Mesodermal cell (in vitro differentiated cells): ENCODE data around the gene ARFGAP3.

ENCODE experiments used
- H3K27ac ChIP-seq: 2 replicates; pipeline ENCODE4 v1.7.0; 2013; ENCODE audit warnings: mild to moderate bottlenecking, low read depth, low read length, moderate library complexity; ENCODE audit not compliant: severe bottlenecking
- H3K36me3 ChIP-seq: 2 replicates; pipeline ENCODE4 v1.7.1; 2013; ENCODE audit warnings: mild to moderate bottlenecking, low read length, moderate library complexity; ENCODE audit not compliant: control insufficient read depth, insufficient read depth
- H3K4me1 ChIP-seq: one replicate; pipeline ENCODE4 v1.7.1; 2013; ENCODE audit warnings: mild to moderate bottlenecking, low read length; ENCODE audit not compliant: insufficient read depth, control insufficient read depth, poor library complexity, severe bottlenecking
- H3K4me3 ChIP-seq: 2 replicates; pipeline ENCODE4 v1.7.0; 2013; ENCODE audit warnings: low read length, control low read depth, mild to moderate bottlenecking; ENCODE audit not compliant: insufficient read depth, poor library complexity, severe bottlenecking; ENCODE audit errors: extremely low read depth
- H3K9me3 ChIP-seq: 2 replicates; pipeline ENCODE4 v1.7.1; 2013; ENCODE audit warnings: mild to moderate bottlenecking, low read length, moderate library complexity; ENCODE audit not compliant: control insufficient read depth
- WGBS, 2 experiments: methylation state at CpG; one replicate each; pipeline ENCODE4 v1.1.5; 2013; ENCODE audit warnings: missing lambda C conversion rate in 2 of 2; ENCODE audit not compliant: insufficient coverage in 2 of 2; 5-methylcytosine and 5-hydroxymethylcytosine counted together

The ARFGAP3 gene

GRCh38 chr22:42862045-42862734 is 5.1 kb upstream of the ARFGAP3 start:
- Histone ChIP-seq H3K36me3 (peaks cover under 1% of the 10 kb centered on the region), H3K27ac (no peak overlapping the region)
- WGBS, 2 experiments, result 92 to 99% methylated on average over 5 to 6 of the region's 7 CpGs

DNA sequence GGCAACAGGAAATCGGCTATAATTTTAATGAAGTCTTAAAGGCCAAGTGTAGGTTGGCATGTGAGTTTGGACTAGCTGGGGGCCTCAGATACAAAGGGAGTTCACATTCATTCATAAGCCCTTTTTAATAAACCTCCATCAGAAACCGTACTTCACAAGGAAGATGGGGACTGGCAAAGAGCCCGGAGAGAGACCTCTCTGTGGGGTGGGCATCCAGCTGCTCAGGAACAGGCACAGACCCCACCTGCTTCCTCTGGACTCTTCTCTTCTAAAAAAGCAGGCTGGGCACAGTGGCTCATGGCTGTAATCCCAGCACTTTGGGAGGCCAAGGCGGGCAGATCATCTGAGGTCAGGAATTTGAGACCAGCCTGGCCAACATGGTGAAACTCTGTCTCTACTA is 3.9 kb upstream of the ARFGAP3 start:
- H3K27ac ChIP-seq, result no peak overlapping the region
- H3K9me3 ChIP-seq, result no peaks in the 10 kb centered on the region
- H3K4me3 ChIP-seq, result no peak overlapping the region
- H3K4me1 ChIP-seq, result no peaks in the 10 kb centered on the region
- 87 to 95% methylated on average over 3 of the region's 4 CpGs for WGBS, 2 experiments
- no peaks in the 10 kb centered on the region for H3K36me3 ChIP-seq

More at GRCh38 chr22:42862045-42862734, 5.1 kb upstream of the ARFGAP3 start:
- Histone ChIP-seq H3K9me3 (no peaks in the 10 kb centered on the region), H3K4me1 (no peaks in the 10 kb centered on the region), H3K4me3 (no peak overlapping the region)

DNA sequence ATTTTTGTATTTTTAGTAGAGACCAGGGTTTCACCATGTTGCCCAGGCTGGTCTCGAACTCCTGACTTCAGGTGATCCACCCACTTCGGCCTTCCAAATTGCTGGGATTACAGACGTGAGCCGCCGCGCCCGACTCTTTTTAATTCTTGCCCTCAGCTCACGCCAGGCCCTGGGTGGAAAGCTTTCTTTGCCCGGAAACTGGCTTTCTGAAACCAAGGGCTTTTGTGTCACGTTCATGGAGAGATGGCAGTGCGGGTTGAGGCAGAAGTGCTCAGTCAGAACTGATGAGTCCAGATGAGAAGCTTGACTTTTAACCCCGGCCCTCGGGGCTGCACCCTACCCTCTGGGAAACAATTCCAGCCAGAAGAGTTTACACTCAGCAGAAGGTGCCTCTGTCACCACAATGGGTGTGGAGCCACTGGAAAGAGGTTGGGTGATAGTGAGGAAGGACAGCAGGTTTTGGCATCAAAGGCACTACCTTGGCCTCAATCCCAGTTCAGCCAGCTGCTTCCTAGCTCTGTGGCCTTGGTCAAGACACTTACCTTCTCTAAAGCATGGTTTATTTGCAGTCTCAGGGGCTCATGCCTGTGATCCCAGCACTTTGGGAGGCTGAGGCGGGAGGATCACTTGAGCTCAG is 890 bp upstream of the ARFGAP3 start:
- no peaks in the 10 kb centered on the region for H3K9me3 ChIP-seq
- H3K36me3 ChIP-seq, result peaks cover 6% of the 10 kb centered on the region
- H3K27ac ChIP-seq, result no peak overlapping the region
- 88 to 98% methylated on average over 14 of the region's 14 CpGs for WGBS, 2 experiments
- no peak overlapping the region for H3K4me3 ChIP-seq
- no peaks in the 10 kb centered on the region for H3K4me1 ChIP-seq

DNA sequence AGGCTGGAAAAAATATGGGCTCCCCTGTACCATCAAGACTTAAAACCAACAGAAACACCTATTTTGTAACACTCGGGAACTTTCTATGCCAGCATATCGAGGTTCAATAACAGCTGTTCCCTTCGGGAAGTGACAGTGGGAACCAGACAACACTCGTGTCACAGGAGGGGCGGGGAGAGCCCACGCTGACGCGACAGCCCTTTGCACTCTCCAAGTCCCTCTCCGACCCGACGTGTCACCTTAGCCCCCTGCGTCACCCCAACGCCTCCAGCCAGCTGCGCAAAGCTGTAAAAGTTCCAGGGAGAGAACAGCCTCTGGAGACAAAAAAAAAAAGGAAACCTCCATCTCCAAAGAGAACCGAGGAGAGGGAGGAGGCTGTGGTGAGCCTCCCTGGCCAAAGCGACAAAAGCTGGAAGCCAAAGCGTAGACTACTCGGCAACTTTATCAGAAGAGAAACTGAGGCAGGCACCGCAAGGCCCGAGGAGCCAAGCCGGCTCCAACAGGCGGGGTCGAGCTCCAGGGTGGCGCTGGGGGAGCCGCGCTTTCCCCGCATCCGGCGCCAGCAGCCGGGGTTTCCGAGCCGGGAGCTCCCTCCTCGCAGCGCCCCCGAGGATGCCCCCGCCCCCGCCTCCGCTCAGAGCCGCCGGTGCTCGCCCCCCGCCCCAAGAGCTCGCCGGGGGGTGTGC is 751 bp downstream of the ARFGAP3 start:
- H3K4me3 ChIP-seq, result peak overlapping the region; percentile 89
- H3K36me3 ChIP-seq, result peaks cover 6% of the 10 kb centered on the region
- no peaks in the 10 kb centered on the region for H3K4me1 ChIP-seq
- no peaks in the 10 kb centered on the region for H3K9me3 ChIP-seq
- H3K27ac ChIP-seq, result peak overlapping the region; percentile 95
- 1 to 3% methylated on average over 28 to 31 of the region's 44 CpGs for WGBS, 2 experiments

DNA sequence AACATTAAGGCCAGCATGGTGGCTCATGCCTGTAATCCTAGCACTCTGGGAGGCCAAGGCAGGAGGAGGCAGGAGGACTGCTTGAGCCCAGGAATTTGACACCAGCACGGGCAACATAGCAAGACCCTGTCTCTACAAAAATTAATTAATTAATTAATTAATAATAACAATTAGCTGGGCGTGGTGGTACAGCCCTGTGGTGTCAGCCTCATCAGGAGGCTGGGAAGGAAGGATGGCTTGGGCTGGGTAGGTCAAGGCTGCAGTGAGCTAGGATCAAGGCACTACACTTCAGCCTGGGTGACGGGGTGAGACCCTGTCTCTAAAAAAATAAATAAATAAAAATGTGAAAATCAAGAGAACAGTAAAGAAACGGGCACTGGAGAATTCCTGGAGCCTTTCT is 1.4 kb downstream of the ARFGAP3 start:
- H3K36me3 ChIP-seq, result peaks cover 11% of the 10 kb centered on the region
- no peaks in the 10 kb centered on the region for H3K9me3 ChIP-seq
- H3K4me1 ChIP-seq, result no peaks in the 10 kb centered on the region
- H3K4me3 ChIP-seq, result peak overlapping the region; percentile 89
- WGBS, 2 experiments, result 60% methylated on average over 1 of the region's 4 CpGs; no CpG with 5 or more reads in 1 of the 2 experiments
- no peak overlapping the region for H3K27ac ChIP-seq

DNA sequence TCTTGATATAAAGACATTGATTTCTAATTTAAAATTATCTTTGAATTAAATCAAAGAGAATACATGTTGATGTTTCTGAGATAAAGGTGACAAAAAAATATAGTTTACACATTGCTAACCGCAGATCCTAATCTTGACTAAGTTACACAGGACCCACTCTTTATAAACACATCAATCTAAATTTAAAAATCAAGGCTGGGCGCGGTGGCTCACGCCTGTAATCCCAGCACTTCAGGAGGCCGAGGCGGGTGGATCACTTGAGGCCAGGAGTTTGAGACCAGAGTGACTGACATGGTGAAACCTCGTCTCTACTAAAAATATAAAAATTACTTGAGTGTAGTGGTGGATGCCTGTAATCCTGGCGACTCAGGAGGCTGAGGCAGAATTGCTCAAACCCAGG is 1.9 kb downstream of the ARFGAP3 start:
- 93 to 94% methylated on average over 6 to 7 of the region's 8 CpGs for WGBS, 2 experiments
- Histone ChIP-seq H3K36me3 (peaks cover 12% of the 10 kb centered on the region), H3K4me1 (no peaks in the 10 kb centered on the region), H3K27ac (no peak overlapping the region), H3K4me3 (peak overlapping the region; percentile 89), H3K9me3 (no peaks in the 10 kb centered on the region)

- Histone ChIP-seq H3K27ac (no peak overlapping the region), H3K4me1 (no peaks in the 10 kb centered on the region)
- WGBS, 2 experiments, result 81 to 89% methylated on average over 3 to 4 of the region's 5 CpGs
Measured at GRCh38 chr22:42848941-42849550, 8.0 kb downstream of the ARFGAP3 start.

DNA sequence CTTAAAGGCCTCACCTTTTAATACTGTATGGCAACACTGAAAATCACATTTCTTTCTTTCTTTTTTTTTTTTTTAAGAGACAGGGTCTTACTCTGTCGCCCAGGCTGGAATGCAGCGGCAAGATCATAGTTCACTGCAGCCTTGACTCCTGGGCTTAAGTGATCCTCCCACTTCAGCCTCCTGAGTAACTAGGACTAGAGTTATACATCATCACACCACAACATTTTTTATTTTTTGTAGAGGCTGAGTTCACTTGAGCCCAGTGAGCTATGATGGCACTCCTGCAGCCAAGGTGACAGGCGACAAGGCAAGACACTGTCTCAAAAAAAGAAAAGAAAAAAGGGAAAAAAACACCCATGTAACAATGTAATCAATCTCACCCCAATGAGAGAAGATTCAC is 10.0 kb downstream of the ARFGAP3 start:
- Histone ChIP-seq H3K27ac (no peak overlapping the region), H3K9me3 (no peaks in the 10 kb centered on the region), H3K4me1 (no peaks in the 10 kb centered on the region), H3K4me3 (no peak overlapping the region), H3K36me3 (peaks cover 50% of the 10 kb centered on the region)
- 96 to 100% methylated on average over 2 to 3 of the region's 3 CpGs for WGBS, 2 experiments

More at GRCh38 chr22:42848941-42849550, 8.0 kb downstream of the ARFGAP3 start:
- peaks cover 45% of the 10 kb centered on the region for H3K36me3 ChIP-seq
- H3K9me3 ChIP-seq, result no peaks in the 10 kb centered on the region
- H3K4me3 ChIP-seq, result no peak overlapping the region

- Histone ChIP-seq H3K4me3 (no peak overlapping the region), H3K9me3 (no peaks in the 10 kb centered on the region), H3K36me3 (peaks cover 57% of the 10 kb centered on the region), H3K4me1 (no peaks in the 10 kb centered on the region), H3K27ac (no peak overlapping the region)
- 89 to 97% methylated on average over 3 of the region's 4 CpGs for WGBS, 2 experiments
Measured at GRCh38 chr22:42844756-42845155, 12.3 kb downstream of the ARFGAP3 start.

DNA sequence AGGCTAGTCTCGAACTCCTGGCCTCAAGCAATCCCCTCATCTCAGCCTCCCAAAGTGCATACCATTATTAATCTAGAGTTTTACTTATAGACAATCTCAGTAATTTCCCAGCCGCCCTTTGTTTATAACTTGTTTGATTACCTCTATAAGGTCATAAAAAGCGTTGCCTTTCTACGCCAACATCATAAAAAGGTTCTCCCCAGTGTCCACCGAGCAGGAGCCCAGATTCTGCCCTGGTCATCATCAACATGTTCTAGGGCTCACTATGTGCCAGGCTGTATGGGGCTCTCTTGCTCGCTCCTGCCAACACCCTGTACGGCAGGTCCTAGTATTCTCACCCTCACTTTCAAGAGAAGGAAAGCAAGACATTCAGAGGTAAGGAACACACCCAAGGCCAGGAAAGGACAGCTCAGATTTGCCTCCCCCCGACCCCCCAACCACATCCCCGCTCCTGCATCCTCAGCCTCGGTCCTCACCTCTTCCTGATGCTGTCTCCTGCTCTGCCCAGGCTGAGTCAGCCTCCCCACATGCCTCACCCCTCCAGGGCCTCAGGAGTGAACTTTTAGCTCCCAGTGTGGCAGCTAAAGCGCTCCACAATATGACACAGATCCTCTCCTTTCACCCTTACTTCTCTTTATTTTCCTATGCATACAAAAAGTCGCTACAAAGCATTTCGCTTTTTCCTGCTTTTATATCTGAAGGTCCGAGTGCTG is 14.3 kb downstream of the ARFGAP3 start:
- H3K9me3 ChIP-seq, result no peaks in the 10 kb centered on the region
- H3K36me3 ChIP-seq, result peaks cover 70% of the 10 kb centered on the region
- H3K4me1 ChIP-seq, result no peaks in the 10 kb centered on the region
- WGBS, 2 experiments, result 92 to 94% methylated on average over 10 to 14 of the region's 14 CpGs
- no peak overlapping the region for H3K4me3 ChIP-seq
- no peak overlapping the region for H3K27ac ChIP-seq
